ENCODE results near the gene TRAF7. TPM values are rescaled to one million over a fixed set of nuclear protein-coding genes. Genes with fewer than 3 reads are reported as not detected.
"Not testable (repeated sequence)": the region's sequence is repeated elsewhere in the genome, so short reads cannot be mapped to it uniquely, and the experiment has no call there.

The TRAF7 gene
- total RNA-seq, 4 donors from 2014 or later: 51.2 to 120 (median 79.3) TPM

- DNase-seq: peak in 1 of 3 donors; percentile 60
- H3K36me3 ChIP-seq, H3K4me3 ChIP-seq, H3K9me3 ChIP-seq, H3K27me3 ChIP-seq: not testable (repeated sequence)
- TF ChIP-seq POLR2A (IDR thresholded peaks at IDR 0.05): peak in 1 of 2 donors; percentile 19
- peak overlapping the region in 3 of 4 donors; percentile 72 to 96 (median 88) for H3K27ac ChIP-seq
- peaks cover 0 to 51% (median 10%) of the 10 kb centered on the region in 4 donors for H3K4me1 ChIP-seq
Measured at GRCh38 chr16:2127630-2128280, 27.8 kb upstream of the TRAF7 start.

GRCh38 chr16:2129251-2129650 is 26.3 kb upstream of the TRAF7 start:
- H3K27me3 ChIP-seq, H3K4me3 ChIP-seq, H3K9me3 ChIP-seq, H3K36me3 ChIP-seq, DNase-seq: not testable (repeated sequence)
- peak overlapping the region in 1 of 4 donors; percentile 72 for H3K27ac ChIP-seq
- peaks cover 0 to 39% (median 10%) of the 10 kb centered on the region in 4 donors for H3K4me1 ChIP-seq

GRCh38 chr16:2129890-2130447 is 25.6 kb upstream of the TRAF7 start:
- not testable (repeated sequence) for H3K27ac ChIP-seq, H3K36me3 ChIP-seq, H3K27me3 ChIP-seq, H3K9me3 ChIP-seq, DNase-seq, H3K4me3 ChIP-seq
- H3K4me1 ChIP-seq: peaks cover 0 to 36% (median 10%) of the 10 kb centered on the region in 4 donors

- H3K9me3 ChIP-seq, DNase-seq, H3K4me1 ChIP-seq, H3K27me3 ChIP-seq, H3K4me3 ChIP-seq, H3K36me3 ChIP-seq: not testable (repeated sequence)
- peak overlapping the region in 1 of 4 donors; percentile 43 for H3K27ac ChIP-seq
Measured at GRCh38 chr16:2133797-2134196, 21.8 kb upstream of the TRAF7 start.

GRCh38 chr16:2135071-2135470 is 20.5 kb upstream of the TRAF7 start:
- H3K36me3 ChIP-seq, DNase-seq, H3K9me3 ChIP-seq, H3K27me3 ChIP-seq, H3K4me1 ChIP-seq: not testable (repeated sequence)
- Histone ChIP-seq H3K27ac (peak overlapping the region; percentile 59 to 83 (median 72)), H3K4me3 (peak overlapping the region; percentile 38 to 71 (median 55))

GRCh38 chr16:2135770-2136490 is 19.7 kb upstream of the TRAF7 start, which contains the start of gene PKD1:
TSS of gene PKD1 (minus strand) at chr16:2135898. CDS start at chr16:2135689, 209 bp downstream.
- Histone ChIP-seq H3K27ac (peak within 1 kb of the TSS; percentile 60 to 83 (median 76)), H3K4me3 (peak within 1 kb of the TSS; percentile 38 to 71 (median 55)), H3K4me1 (peaks cover 0 to 12% (median 2%) of the 10 kb centered on the region in 4 donors)
- not testable (repeated sequence) for H3K36me3 ChIP-seq, H3K27me3 ChIP-seq, H3K9me3 ChIP-seq
- peak in 1 of 2 donors; percentile 37 for TF ChIP-seq POLR2A (IDR thresholded peaks at IDR 0.05)
- DNase-seq: peak; percentile 90 to 99 (median 98)

- no peak for DNase-seq
- no peaks in the 10 kb centered on the region for H3K36me3 ChIP-seq
- no peak overlapping the region for H3K4me3 ChIP-seq
- no peak overlapping the region for H3K27ac ChIP-seq
- no peaks in the 10 kb centered on the region for H3K9me3 ChIP-seq
- H3K27me3 ChIP-seq: no peaks in the 10 kb centered on the region
- peaks cover 0 to 15% (median 4%) of the 10 kb centered on the region in 4 donors for H3K4me1 ChIP-seq
- TF ChIP-seq CTCF (IDR thresholded peaks at IDR 0.05) (no peak), POLR2A (IDR thresholded peaks at IDR 0.05) (no peak)
Measured at GRCh38 chr16:2142942-2143877, 12.4 kb upstream of the TRAF7 start.

- Histone ChIP-seq H3K9me3 (no peaks in the 10 kb centered on the region), H3K4me1 (peaks cover 5 to 21% (median 8%) of the 10 kb centered on the region in 4 donors), H3K27ac (no peak overlapping the region), H3K36me3 (no peaks in the 10 kb centered on the region), H3K4me3 (no peak overlapping the region), H3K27me3 (no peaks in the 10 kb centered on the region)
- TF ChIP-seq POLR2A (IDR thresholded peaks at IDR 0.05) (no peak), CTCF (IDR thresholded peaks at IDR 0.05) (no peak)
- DNase-seq: no peak
Measured at GRCh38 chr16:2143878-2144485, 11.6 kb upstream of the TRAF7 start.

All from Peyer's patch (tissue), 4 donors.